ENCODE data around the gene ANKS1B.
"Not testable (repeated sequence)": the region's sequence is repeated elsewhere in the genome, so short reads cannot be mapped to it uniquely, and the experiment has no call there.

DNA sequence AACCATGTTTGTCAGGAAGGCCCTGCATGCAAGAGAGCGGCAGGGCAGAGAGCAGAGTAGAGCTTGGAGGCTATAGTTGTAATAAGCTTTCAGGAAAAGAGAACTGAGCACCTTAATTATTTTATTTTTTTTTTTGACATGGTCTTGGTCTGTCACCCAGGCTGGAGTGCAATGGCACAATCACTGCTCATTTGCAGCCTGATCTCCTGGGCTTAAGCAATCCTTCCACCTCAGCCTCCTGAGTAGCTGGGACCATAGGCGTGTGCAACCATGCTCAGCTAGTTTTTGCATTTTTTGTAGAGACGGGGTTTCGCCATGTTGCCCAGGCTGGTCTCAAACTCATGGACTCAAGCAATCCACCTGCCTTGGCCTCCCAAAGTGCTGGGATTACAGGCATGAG, 950.5 kb downstream of the ANKS1B start:
- not testable (repeated sequence) for TF ChIP-seq YY1 (IDR thresholded peaks at IDR 0.05; ENCODE audit: insufficient read depth, insufficient read length); SUZ12 (IDR thresholded peaks at IDR 0.05; ENCODE audit: extremely low read depth, insufficient read depth, insufficient read length)
